HG03045 (cell line): Measurements from ENCODE around the gene BABAM2.

Experiments used
- ATAC-seq: cut with Tn5 transposase; IDR thresholded peaks from one replicate; pipeline ENCODE4 v1.9.1; 2021; ENCODE audit warnings: mild to moderate bottlenecking, moderate library complexity; ENCODE audit not compliant: unreplicated experiment

Gene BABAM2

DNA sequence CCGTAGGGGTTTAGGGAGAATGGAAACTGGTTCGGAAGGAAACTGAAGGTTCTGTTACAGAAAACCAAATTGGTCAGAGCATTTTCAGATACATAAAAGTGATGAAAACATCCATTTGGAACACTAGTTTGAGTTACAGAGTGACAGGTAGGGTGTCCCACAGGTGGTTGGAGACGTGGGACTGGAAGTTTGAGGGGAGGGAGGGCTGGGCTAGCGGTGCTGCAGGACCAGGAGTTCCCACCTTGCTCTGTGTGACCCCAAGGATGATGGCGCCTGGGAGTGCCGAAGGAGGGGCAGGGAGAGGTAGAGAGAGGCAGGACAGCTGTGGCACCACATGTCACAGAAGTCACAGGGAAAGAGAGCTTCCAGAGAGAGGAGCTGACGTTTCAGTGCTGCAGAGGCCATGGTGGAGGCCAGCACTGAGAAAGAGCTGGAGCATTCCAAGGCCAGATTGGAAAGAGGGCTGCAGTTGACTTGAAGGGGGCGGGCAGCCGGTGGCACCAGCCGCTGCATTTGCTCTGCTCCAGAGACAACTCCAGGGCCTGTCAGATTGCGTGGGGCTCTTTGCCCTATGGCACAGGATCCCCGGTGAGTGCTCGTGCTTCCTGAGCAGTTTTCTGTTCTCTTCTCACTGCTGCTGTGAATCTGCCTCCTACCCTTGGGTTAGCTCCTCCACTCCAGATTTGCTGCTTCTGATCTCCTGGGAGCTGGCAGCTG is 445.9 kb downstream of the BABAM2 start:
- no peak for ATAC-seq

DNA sequence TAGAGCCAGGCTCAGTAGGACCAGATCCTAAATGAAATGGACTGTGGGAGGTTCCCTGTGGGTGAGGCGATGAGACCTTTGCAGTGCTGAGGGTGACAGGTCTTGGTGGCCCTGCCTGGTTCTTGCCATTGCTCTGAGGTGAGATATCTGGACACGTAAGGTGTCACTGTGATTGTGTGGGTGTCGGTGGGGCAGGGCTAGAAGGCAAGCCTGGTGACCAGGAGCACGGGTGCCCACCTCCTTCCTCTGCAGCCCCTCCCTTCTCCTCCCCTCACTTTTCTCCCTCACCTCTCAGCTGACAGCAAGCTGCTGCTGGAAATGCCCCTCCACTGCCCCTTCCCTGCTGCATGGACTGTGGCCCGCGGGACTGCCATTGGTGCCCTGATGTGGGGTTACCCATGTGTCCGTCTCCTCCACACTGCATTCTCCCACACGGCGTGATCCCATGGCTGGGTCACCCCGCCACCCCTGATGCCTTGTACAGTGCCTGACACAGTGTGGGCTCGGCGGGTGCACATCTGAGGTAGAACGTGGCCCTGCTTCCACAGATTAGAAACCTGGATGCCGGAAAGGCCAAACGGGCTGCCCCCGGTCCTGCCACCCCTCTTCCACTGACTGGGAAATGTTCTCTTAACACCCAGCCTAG is 446.6 kb downstream of the BABAM2 start:
- ATAC-seq, result no peak

DNA sequence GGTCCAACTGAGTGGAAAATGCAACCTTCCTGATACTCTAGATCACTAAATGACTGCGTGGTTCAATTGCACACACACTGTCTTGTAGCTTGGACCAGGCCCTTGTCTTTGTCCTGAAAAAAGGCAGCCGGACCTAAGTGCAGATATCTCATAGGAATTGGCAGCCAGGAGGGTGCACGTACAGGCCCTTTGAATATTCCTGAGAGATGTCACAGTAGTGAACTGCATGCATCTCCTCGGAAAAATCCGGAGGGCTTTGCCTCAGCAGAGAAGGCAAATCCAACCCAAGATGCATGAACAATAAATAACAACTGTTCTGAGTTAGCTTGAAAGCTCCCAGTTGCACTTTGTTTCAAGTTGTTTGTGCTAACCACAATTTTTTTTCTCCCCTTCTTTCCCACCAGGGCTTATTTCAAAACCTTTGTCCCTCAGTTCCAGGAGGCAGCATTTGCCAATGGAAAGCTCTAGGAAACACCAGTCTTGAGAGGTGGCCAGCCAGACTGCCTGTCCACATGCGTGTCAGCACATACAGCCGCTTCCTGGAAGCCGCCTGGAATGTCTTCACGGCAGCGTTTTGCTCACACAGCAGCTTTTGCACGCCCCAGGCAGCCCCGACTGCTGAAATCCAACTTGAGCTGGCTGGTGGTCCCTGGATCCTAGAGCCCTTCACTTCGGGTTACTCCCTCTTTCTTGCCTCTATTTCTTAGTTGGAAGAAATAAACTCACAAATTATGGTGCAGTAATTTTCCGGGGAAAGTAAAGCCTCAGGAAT is 447.7 kb downstream of the BABAM2 start:
- no peak for ATAC-seq

DNA sequence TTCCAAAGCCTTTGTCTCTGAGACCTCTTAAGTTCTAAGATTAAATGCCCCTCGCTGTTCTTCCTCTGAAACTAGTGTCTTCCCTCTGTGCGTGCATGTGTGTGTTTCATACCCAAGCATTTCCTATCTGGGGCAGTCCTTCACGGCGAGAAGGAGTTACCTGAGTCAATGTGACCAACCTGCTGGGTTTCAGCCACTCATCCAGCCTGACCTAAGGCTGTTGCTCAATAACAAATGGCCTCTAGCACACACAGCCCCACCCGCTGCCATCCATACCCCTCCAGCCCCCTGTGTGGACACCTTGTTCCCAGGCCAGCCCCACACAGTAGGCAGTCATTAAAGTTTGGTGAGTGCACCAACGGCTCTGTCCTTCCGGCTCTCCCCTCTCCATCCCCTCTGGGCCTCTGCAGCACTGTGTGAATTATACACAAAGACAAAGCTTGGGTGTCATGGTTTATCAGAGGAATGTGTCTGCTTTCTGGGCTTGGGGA is 448.3 kb downstream of the BABAM2 start:
- ATAC-seq, result no peak

DNA sequence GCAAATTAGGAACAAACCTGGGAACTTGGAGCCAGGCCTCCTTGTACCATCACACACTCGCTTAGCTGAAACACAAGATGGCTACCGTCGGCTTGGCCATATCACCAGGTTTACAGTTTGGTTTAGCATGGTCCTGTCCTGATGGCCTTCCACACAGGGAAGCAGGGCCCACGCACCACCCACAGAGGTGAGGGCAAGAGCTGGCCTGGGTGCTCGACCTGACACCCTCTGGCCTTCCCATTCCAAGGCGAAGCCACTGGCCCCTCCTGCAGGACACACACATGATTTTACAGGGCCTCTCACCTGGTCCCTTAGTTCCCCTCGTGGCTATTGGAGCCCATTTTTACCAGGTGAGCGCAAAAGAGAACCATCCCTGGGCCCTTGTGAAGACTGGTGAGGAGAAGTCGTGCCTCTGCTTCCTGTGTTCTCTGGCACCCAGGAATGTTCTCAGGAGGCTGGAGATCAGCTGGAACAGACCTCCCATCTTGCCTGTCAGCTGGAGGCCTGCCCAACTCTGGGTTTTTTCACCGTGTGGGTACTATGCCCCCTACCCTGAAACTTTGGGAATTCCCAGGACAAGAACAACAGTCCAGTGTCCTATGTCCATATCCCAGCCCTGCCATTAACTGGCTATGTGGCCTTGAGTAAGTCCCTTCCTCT is 449.1 kb downstream of the BABAM2 start:
- no peak for ATAC-seq

DNA sequence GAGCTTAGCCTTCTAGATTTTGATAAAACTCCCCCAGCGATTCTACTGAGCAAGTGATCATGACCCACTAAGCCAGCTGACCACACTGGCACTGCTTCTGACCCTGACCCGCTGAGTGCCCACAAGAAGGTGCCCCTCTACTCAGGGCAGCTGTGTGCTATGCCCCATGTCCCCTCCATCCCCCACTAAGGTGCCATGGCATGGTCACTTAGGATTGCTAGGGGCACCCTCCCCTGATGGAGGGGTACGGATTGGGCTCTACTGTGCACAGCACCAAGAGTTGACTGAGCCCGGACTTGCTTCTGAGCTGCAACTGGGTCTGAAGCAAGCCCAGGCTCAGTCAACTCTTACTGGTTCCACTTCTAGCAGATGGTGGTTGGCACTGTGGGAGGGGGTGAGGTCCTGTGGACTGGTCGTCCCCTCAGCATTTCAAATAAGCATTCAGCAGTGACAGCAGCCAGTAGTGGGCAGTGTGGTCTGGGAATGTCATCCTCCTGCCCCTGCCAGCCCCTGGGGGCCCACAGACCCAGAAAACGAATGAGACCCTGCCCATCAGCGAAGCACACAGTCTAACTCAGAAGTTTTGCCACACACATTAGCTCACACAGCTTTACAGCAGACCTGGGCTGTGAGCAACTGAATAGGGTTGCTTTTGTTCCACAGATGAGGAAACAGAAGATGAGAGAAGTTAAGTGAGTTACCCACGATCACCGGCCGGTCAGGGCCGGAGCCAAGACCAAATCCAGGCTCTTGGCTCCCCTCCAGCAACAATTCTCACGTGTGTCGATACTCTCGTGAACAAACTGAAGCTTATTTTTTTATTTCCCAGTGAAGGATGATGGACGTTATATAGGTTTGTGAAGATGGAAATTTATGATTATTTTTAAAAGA is 450.0 kb downstream of the BABAM2 start:
- no peak for ATAC-seq

DNA sequence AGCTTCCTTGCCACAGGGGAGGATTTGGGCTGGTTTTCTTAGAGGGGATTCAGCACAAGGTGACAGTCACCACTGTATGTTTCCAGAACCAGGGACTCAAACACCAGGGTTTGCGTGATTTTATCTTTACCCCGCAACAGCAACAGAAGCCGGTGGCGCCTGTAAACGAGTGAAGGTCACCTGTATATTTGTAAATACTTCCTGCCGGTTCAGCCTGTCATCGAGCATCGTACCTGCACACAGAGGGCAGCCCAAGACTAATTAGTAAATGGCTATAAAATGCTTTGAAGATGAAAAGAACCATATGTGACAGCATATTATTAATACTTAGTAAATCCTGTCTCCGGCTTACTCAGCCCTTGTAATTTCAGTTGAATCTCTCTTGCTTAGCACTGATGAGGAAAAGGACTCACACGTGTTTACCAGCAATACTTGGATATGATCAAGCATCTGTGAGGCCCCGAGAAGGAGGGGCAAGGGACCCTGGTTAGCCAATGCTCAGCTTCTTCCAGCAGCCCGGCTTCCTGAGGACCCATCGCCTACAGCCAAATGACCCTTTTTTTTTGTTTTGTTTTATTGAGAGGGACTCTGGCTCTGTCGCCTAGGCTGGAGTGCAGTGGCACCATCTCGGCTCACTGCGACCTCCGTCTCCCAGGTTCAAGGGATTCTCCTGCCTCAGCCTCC is 450.8 kb downstream of the BABAM2 start:
- ATAC-seq, result no peak

DNA sequence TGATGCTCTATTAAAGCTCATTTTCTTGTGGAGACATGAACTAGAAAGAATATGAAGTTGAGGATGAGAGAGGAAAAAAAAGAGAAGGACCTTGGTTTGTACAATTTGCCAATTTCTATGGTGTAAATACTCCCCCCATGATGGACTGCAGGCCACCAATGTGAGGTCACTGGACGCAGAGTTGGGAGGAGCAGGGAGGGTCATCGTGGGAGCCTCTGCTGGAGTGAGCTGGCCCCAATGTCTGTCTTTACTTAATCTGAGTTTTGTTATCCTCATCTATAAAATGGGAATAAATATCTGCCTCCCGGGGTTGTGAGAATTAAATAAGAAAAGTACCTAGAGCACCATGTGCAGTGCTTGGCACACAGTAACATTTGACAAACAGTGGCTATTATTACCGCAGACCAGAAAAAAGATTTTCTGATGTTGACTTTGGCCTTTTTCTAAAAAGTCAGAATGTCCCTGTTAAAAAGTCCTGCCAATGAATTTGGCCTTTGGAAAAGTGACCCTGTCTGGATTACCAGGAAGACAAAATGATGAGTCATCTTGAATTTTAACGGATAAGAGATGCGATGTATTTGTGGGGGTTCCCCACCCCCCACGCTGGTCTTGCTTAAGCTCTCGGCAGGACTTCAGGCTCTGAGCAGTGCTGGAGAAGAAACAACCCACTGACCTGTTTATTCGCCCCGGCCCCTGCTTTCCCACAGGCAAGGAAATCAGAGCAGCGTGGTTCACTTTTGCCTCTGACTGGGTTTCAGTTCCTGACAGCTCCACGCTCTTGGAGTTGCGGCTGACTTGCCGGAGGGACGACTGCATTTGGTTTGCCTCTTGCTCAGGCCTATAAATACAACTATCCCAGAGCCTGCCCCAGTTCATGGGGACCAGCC is 451.8 kb downstream of the BABAM2 start:
- ATAC-seq, result no peak

DNA sequence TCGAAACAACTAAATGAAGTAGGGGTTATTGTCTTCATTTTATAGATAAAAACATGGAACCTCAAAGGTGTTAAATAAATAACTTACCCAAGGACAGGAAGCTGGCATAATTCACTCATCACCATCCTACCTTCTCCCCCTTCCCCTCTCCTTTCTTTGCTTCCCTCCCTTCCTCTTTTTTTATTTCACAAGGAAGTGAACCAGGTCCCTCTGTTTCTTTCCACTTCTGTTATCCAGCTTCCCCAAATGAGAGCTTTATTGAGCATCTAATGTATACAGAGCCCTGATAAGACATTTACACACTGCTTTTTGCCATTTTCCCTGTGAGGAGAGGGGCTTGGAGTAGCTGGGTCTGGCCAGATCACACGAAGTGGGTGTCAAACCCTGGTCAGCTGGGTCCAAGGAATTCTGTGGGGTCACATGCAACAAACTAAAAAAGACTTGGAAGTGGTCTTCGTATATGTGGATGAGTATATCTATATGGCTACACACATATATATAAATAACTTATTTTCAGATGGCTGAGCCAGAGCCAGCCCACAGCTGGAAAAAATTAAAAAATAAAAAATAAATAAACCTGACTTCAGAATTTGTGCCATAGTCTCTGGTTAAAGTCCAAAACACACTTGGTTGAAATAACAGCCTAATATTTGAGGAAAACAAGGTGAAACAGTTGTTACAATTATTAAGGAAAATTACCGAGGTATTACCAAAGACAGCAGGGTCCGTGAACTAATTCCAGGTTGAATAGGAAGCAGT is 452.8 kb downstream of the BABAM2 start:
- ATAC-seq, result no peak

DNA sequence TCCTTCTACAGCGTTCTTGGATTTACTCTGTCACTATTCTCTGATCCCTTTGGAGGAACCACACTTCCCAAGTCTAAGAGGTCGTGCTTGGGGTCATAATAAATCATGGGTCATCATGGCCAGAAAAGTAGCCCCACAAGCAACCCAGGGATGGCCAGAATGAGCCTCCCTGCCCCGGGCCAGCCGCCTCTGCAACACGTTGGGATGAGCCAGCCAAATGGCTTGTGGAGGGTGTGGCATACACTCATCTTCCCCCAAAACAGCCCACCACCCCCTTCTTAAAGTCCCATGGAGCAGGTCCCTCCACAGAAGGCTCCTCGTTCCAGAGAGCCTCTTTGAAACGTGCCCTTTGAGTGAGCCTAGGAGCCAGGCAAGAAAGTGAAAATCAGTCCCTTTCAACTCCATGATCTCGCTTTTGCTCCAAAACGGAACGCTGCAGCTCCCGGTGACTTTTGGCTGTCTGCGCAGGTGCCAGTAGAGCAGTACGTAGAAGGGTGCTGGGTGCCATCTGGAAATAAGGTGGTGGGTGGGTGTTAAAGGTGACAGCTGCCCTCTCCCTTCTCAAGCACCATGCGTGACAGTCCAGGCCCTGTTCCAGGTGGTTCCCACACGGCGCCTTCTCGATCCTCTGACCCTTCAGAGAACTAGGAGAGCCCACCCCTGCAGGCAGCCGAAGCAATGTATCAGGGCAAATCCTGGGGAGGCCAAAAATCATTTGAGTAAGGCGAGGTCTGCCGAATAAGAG is 453.6 kb downstream of the BABAM2 start:
- ATAC-seq, result no peak

DNA sequence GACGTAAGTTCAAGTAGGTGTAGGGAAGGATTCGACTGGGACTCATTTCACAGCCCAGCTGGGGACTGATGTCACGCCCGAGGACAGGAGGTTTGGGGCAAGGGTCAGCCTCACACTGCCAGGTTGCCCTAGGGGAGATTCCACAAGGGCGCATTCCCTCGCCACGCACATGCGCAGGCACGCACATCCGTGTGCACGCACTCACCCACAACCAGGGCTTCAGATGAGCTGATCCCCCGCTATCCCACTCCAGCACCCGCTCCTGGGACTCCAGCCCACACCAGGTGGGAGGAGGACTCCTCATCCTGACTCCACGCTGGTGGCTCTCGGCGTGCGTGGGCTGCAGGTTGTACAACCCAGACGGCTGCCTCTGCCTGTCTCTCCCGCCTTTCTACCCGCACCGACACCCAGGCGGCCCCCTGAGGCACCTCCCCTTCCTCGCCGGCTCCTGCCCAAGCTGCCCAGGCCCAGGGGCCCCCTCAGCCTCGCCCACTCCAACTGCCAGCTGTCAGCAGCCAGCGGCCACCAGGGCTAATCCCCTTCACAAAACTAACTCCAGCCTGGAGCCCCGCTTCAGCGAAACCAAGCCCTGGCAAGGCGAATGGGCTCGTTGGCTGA is 454.3 kb downstream of the BABAM2 start:
- no peak for ATAC-seq

DNA sequence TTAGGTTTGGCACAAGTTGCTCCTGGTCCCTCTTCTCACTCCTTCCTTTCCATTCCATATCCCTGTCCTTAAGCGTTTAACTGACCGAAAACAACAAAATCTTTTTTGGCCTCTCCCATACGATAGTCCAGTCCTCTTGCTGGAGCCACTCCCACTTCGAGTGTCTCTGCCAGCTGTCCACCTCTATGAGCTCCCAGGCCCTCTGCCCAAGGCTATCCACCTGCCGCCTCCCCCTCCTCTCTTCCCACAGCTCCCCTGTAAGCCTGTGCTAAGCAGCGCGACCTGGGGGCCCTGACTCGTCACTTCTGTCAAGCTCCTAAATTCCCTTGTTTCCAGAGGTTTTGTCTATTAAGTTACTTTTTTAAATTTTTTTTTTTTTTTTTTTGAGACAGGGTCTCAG is 455.1 kb downstream of the BABAM2 start:
- no peak for ATAC-seq

DNA sequence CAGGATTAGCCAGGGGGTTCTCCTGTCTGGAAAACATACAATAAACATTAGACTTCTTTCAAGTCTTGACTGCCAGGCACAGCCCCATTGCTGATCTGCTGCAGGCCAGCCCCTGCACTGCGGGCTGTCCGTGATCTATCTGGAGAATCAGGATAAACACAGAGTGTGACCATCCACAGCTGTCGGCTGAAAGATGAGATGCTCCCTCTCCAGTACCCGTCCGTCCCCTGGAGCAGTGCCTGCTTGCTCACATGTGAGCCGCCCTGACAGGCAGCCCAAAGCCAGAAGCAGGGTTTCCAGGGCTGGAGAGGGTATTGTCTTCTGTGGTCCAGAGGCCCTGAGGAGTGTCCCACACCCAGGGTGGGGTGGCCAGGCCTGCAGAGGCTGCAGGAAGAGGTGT is 456.1 kb downstream of the BABAM2 start:
- ATAC-seq, result no peak

DNA sequence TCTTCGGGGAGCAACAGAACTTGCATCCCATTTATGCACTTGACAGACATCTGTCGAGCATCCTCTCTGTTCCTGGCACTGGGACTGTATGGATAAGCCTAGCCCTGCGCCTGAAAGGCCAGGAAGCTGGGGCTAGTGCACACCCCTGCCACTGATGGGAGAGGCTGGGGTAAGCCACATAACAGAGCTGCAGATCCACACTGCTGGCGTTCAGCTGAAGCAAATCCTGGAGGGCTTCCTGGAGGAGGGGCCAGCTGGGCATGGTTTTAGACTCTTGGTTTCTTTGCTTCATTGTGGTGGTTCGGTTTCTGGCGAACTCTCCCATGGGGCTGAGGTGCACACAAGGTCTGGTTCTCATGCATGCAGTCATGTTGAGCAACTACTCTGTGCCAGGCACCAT is 456.7 kb downstream of the BABAM2 start:
- no peak for ATAC-seq

DNA sequence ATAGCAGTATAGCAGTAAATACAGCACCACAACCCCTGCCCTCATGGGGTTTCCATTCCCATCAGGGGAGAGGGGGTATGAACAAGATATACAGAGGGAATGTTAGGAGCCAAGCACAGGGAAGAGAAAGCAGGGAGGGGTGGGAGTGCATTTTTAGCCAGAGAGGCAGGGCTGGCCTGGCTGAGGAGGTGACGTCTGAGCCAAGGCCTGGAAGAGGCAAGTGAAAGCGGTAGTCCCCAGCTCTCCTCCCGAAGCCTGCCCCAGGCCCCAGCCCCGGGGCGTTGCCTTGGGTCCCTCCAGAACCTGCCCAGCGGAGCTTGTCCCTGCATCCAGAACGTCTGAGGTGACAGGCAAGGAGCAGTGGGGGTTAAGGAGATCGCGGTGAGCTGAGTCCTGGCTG is 457.1 kb downstream of the BABAM2 start:
- ATAC-seq, result no peak

DNA sequence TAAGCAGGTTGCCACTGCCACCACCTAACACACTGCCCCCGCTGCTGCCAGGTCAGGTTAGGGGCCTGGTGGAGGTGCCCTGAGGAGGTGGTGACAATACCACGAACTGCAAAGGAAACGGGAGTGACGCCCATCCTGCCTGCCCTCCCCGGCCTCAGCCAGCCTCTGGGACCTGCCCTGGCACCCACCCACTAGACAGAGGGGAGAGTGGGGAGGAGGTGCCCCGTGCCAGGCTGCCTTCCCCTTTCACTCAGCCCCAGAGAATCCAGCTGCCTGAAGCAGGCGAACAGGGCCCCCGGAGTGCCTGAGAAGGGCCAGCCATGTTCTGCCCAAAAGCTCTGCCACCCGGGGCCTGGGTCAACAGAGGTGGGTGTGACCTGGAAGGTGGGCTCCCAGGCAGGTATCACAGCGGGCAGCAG is 457.6 kb downstream of the BABAM2 start:
- ATAC-seq, result no peak

DNA sequence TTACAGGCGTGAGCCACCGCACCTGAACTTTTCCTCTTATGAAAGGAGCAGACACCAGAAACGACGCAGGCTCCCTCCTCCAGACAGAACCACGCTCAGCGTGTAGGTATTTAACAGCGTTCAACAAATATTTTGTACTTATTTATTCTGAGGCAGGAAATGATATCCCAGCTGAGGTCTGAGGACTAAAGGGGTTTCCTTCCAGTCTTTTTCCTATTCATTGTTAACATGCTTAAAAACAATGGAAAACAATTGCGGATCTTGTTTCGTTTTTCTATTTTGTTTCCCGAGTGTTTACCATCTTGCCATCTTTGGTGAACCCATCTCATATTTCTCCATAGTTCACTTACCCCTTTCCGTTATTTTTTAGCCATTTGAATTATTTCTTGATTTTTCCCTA is 458.4 kb downstream of the BABAM2 start:
- no peak for ATAC-seq
